IMR-90 (cell line): ENCODE results near the gene RNF141.

Experiments used
- MAFK ChIP-seq: IDR thresholded peaks from 2 replicates; pipeline ENCODE4 v1.6.1; 2012; ENCODE audit warnings: low read depth, low read length, improper control_type of control experiment
- MAZ ChIP-seq: IDR thresholded peaks from 2 replicates; pipeline ENCODE4 v1.6.1; 2012; ENCODE audit warnings: low read depth, mild to moderate bottlenecking, low read length, improper control_type of control experiment, moderate library complexity, borderline replicate concordance
- POLR2A ChIP-seq: IDR thresholded peaks from 2 replicates; pipeline ENCODE4 v1.6.1; 2012; ENCODE audit warnings: mild to moderate bottlenecking, low read depth, low read length
- RFX5 ChIP-seq: IDR thresholded peaks from 2 replicates; pipeline ENCODE4 v1.8.0; 2012; ENCODE audit warnings: low read depth, mild to moderate bottlenecking, low read length, moderate library complexity
- SMC3 ChIP-seq: fragments of 150-350 bp; IDR thresholded peaks from 2 replicates; pipeline ENCODE4 v1.6.1; 2016; ENCODE audit warnings: low read depth, mild to moderate bottlenecking, antibody characterized with exemption, low read length, moderate library complexity
- USF2 ChIP-seq: fragments of 150-350 bp; IDR thresholded peaks from 2 replicates; pipeline ENCODE4 v1.6.1; 2017; ENCODE audit warnings: mild to moderate bottlenecking, antibody characterized with exemption, low read length, low read depth
- TF ChIP-seq, protein P1 (sequence below): conservative IDR thresholded peaks from 2 replicates; pipeline ENCODE4 v1.5.1; 2012; ENCODE audit warnings: mild to moderate bottlenecking, low read depth, low read length, improper control_type of control experiment

GRCh38 chr11:10488934-10489691 is 51.9 kb downstream of the RNF141 start:
- no peak for TF ChIP-seq RFX5
- TF ChIP-seq, protein P1, sequence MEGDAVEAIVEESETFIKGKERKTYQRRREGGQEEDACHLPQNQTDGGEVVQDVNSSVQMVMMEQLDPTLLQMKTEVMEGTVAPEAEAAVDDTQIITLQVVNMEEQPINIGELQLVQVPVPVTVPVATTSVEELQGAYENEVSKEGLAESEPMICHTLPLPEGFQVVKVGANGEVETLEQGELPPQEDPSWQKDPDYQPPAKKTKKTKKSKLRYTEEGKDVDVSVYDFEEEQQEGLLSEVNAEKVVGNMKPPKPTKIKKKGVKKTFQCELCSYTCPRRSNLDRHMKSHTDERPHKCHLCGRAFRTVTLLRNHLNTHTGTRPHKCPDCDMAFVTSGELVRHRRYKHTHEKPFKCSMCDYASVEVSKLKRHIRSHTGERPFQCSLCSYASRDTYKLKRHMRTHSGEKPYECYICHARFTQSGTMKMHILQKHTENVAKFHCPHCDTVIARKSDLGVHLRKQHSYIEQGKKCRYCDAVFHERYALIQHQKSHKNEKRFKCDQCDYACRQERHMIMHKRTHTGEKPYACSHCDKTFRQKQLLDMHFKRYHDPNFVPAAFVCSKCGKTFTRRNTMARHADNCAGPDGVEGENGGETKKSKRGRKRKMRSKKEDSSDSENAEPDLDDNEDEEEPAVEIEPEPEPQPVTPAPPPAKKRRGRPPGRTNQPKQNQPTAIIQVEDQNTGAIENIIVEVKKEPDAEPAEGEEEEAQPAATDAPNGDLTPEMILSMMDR = no peak
- TF ChIP-seq SMC3 = no peak
- no peak for TF ChIP-seq MAZ
- TF ChIP-seq USF2 = no peak
- TF ChIP-seq POLR2A = no peak
- TF ChIP-seq MAFK = no peak
